Measurements from ENCODE around the gene SMG9. TPM values are rescaled to one million over a fixed set of nuclear protein-coding genes. Genes with fewer than 3 reads are reported as not detected.

Gene SMG9
- total RNA-seq, 2 experiments from 2014 or later, result 48.9 to 53.1 TPM

- Mint-ChIP-seq H3K36me3 (ENCODE audit: low read depth) (peaks cover 2% of the 10 kb centered on the region), H3K4me1 (ENCODE audit: low read depth) (no peaks in the 10 kb centered on the region), H3K27ac (no peak overlapping the region), H3K4me3 (no peak overlapping the region), H3K9me3 (peaks cover 16% of the 10 kb centered on the region), H3K27me3 (peaks cover 11% of the 10 kb centered on the region)
- DNase-seq, result no peak
- TF ChIP-seq CTCF (IDR thresholded peaks at IDR 0.05), result no peak
- ChIA-PET CTCF (interaction anchor here (1.8 to 2.1 kb wide), 2 partner anchors 24 to 52 kb away, joined by 5 to 7 read pairs; no protein-coding TSS in a partner anchor), POLR2A (interaction anchor here (0.6 to 0.9 kb wide), 3 partner anchors 9 to 11 kb away, joined by 3 to 4 read pairs (median 3); no protein-coding TSS in a partner anchor)
- ATAC-seq, result no peak
- intact Hi-C loops (cut with micrococcal nuclease), result no loop called here
Observed at GRCh38 chr19:43692877-43693276, 61.9 kb downstream of the SMG9 start.

DNA sequence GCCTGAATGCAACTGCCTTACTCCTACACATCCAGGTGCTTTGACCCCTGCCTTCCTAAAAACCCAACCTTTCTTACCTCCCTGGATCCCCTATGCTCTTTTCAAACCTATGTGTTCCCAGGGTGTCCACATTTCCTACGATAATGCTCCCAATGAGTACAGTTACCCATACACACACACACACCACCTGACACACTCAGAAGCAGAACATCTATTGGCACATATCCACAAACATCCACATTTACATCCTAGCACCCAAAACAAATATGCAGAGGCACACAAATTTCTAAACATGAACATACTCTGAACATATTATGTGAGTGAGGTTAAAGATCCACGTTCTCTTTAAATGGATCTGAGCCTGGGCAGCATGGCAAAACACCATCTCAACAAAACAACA, 62.4 kb downstream of the SMG9 start:
- peaks cover 8% of the 10 kb centered on the region for H3K27me3 Mint-ChIP-seq
- H3K27ac Mint-ChIP-seq, result no peak overlapping the region
- ChIA-PET POLR2A (interaction anchor here (0.6 to 0.9 kb wide), 2 partner anchors 8 to 9 kb away, joined by 3 to 4 read pairs; no protein-coding TSS in a partner anchor), CTCF (interaction anchor here (2.1 kb wide), 1 partner anchor 24 kb away, joined by 7 read pairs; no protein-coding TSS in a partner anchor)
- H3K4me3 Mint-ChIP-seq, result no peak overlapping the region
- peaks cover 16% of the 10 kb centered on the region for H3K9me3 Mint-ChIP-seq
- intact Hi-C loops (cut with micrococcal nuclease), result no loop called here
- H3K36me3 Mint-ChIP-seq (ENCODE audit: low read depth), result peaks cover 2% of the 10 kb centered on the region
- DNase-seq, result no peak
- TF ChIP-seq CTCF (IDR thresholded peaks at IDR 0.05), result no peak
- H3K4me1 Mint-ChIP-seq (ENCODE audit: low read depth), result no peaks in the 10 kb centered on the region
- ATAC-seq, result no peak

- no peak overlapping the region for H3K27ac Mint-ChIP-seq
- peaks cover 2% of the 10 kb centered on the region for H3K36me3 Mint-ChIP-seq (ENCODE audit: low read depth)
- intact Hi-C loops (cut with micrococcal nuclease), result no loop called here
- peaks cover 16% of the 10 kb centered on the region for H3K9me3 Mint-ChIP-seq
- H3K4me1 Mint-ChIP-seq (ENCODE audit: low read depth), result peaks cover 3% of the 10 kb centered on the region
- ChIA-PET CTCF (no interaction called here), POLR2A (no interaction called here)
- no peak for TF ChIP-seq CTCF (IDR thresholded peaks at IDR 0.05)
- DNase-seq, result no peak
- no peak for ATAC-seq
- no peak overlapping the region for H3K4me3 Mint-ChIP-seq
- H3K27me3 Mint-ChIP-seq, result peaks cover 5% of the 10 kb centered on the region
Observed at GRCh38 chr19:43691755-43692154, 63.0 kb downstream of the SMG9 start.

DNA sequence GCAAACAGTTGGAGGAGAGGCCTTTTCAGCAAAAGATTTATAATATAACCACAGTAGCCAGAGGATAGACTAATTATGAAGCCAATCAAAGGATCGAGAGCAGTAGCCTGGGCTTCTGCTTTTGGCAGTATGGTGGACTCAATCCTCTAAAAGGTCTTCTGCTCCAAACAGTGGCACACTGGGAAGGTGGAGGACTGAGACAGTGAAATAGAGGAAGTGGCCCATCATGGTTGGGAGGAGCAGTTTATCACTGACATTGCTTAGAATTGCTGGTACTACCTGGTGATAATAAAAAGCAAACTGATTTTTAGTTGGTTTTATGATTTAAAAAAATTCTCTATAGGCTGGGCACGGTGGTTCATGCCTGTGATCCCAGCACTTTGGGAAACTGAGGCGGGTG, 63.9 kb downstream of the SMG9 start:
- no peak for ATAC-seq
- CTCF ChIA-PET, result no interaction called here
- H3K9me3 Mint-ChIP-seq, result peaks cover 13% of the 10 kb centered on the region
- TF ChIP-seq CTCF (IDR thresholded peaks at IDR 0.05), result no peak
- no peak overlapping the region for H3K4me3 Mint-ChIP-seq
- no peak for DNase-seq
- POLR2A ChIA-PET, result no interaction called here
- peaks cover 2% of the 10 kb centered on the region for H3K36me3 Mint-ChIP-seq (ENCODE audit: low read depth)
- intact Hi-C loops (cut with micrococcal nuclease), result no loop called here
- no peak overlapping the region for H3K27ac Mint-ChIP-seq
- H3K27me3 Mint-ChIP-seq, result peaks cover 2% of the 10 kb centered on the region
- H3K4me1 Mint-ChIP-seq (ENCODE audit: low read depth), result peaks cover 3% of the 10 kb centered on the region

DNA sequence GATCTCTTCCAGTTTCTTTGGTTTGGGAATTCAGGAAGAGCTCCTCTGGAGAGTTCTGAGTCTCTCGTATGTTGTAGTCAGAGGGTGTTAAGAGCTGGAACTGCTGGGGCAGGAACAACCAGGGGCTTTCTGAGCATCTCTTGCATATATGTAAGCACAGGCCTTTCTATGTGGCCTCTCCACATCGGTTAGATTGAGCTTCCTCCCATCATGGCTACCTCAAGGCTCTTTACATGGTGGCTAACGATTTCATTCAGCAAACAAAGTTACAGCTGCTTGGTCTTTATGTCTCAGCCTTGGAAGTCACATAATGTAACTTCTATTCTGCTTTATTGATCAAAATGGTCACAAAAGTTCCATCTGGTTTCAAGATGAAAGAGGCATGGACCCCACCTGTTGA, 64.3 kb downstream of the SMG9 start:
- Mint-ChIP-seq H3K27ac (no peak overlapping the region), H3K4me3 (no peak overlapping the region), H3K9me3 (peaks cover 13% of the 10 kb centered on the region), H3K36me3 (ENCODE audit: low read depth) (peaks cover 2% of the 10 kb centered on the region), H3K27me3 (peaks cover 2% of the 10 kb centered on the region), H3K4me1 (ENCODE audit: low read depth) (peaks cover 3% of the 10 kb centered on the region)
- ChIA-PET CTCF (no interaction called here), POLR2A (no interaction called here)
- DNase-seq (no peak), ATAC-seq (no peak)
- intact Hi-C loops (cut with micrococcal nuclease), result no loop called here
- TF ChIP-seq CTCF (IDR thresholded peaks at IDR 0.05), result no peak

Data from activated CD8-positive, alpha-beta T cell treated with anti-CD3 and anti-CD28 coated beads for 36 hours (primary cell).